SH-SY5Y (cell line): Measurements from ENCODE around the gene ACKR1.

Source experiments
- GATA2 ChIP-seq: IDR thresholded peaks from 2 replicates; pipeline ENCODE4 v1.6.1; 2011; ENCODE audit warnings: mild to moderate bottlenecking, low read depth, low read length
- GATA3 ChIP-seq: IDR thresholded peaks from 2 replicates; pipeline ENCODE4 v1.6.1; 2011; ENCODE audit warnings: low read depth, mild to moderate bottlenecking, low read length, moderate library complexity

GRCh38 chr1:159214149-159214760 is 9.6 kb downstream of the ACKR1 start:
- TF ChIP-seq GATA2: no peak
- TF ChIP-seq GATA3: no peak
